Upper lobe of left lung (tissue), 6 donors: Measurements from ENCODE around the gene GATAD2A. TPM values are rescaled to one million over a fixed set of nuclear protein-coding genes. Genes with fewer than 3 reads are reported as not detected.
A peak's percentile ranks its signal among the peaks of the same experiment; 100 is the strongest.

Experiments
- ATAC-seq, 2 donors: fragments of 200-7000 bp; cut with Tn5 transposase; one replicate each; pipeline ENCODE4 v1.9.1; 2022; ENCODE audit warnings: mild to moderate bottlenecking in 2 of 2, moderate library complexity in 2 of 2; ENCODE audit not compliant: low FRiP score in 2 of 2
- DNase-seq, 2 donors: peaks; one replicate each; pipeline ENCODE4 v3.0.0-alpha.2; 2019 to 2020
- H3K27ac ChIP-seq, 4 donors: fragments of 200-600 bp; sonication (generic); one replicate each; pipeline ENCODE4 v1.5.1; 2016 to 2019
- H3K27me3 ChIP-seq, 4 donors: fragments of 200-600 bp; sonication (generic); one replicate each; pipeline ENCODE4 v1.5.1; 2017 to 2019
- H3K36me3 ChIP-seq, 4 donors: fragments of 200-600 bp; sonication (generic); one replicate each; pipeline ENCODE4 v1.5.1; 2016 to 2019
- H3K4me1 ChIP-seq, 4 donors: fragments of 200-600 bp; sonication (generic); one replicate each; pipeline ENCODE4 v1.5.1; 2018 to 2019
- H3K4me3 ChIP-seq, 4 donors: fragments of 200-600 bp; sonication (generic); one replicate each; pipeline ENCODE4 v1.5.1; 2017 to 2019; ENCODE audit warnings: mild to moderate bottlenecking in 2 of 4, moderate library complexity in 1 of 4
- H3K9me3 ChIP-seq, 4 donors: fragments of 200-600 bp; sonication (generic); one replicate each; pipeline ENCODE4 v1.5.1; 2018 to 2019
- EP300 ChIP-seq, 4 donors: sonication (generic); formaldehyde crosslinking; IDR thresholded peaks; one replicate each; pipeline ENCODE4 v1.5.1; 2017; ENCODE audit warnings: antibody characterized with exemption in 4 of 4, control low read depth in 2 of 4
- POLR2A ChIP-seq, 4 donors: fragments of 450-650 bp; IDR thresholded peaks; one replicate each; pipeline ENCODE4 v1.5.1; 2016 to 2017; ENCODE audit warnings: antibody characterized with exemption in 4 of 4, mild to moderate bottlenecking in 2 of 4
- POLR2AphosphoS5 ChIP-seq, 2 donors: sonication (generic); formaldehyde crosslinking; IDR thresholded peaks; one replicate each; pipeline ENCODE4 v1.5.1; 2017; ENCODE audit warnings: antibody characterized with exemption in 2 of 2
- WGBS, 2 donors: methylation state at CpG; one replicate each; pipeline ENCODE4 v1.1.5; 2017 to 2018; 5-methylcytosine and 5-hydroxymethylcytosine counted together
- total RNA-seq, 6 donors: library from RNA; depleted of rRNA in 4 of 6; stranded (reverse); fragments of >200 nt in 4 of 6; gene quantifications; one replicate each; pipeline versions ENCODE4 v1.1.0 to v1.2.1, GENCODE V29; 2016 to 2021
- TF ChIP-seq, protein P1 (sequence below), 6 experiments: fragments of 450-650 bp in 4 of 6; fragments of 200-600 bp in 2 of 6; sonication (generic) in 2 of 6; IDR thresholded peaks; one replicate each; pipeline ENCODE4 v1.5.1; 2016 to 2019; ENCODE audit warnings: antibody characterized with exemption in 6 of 6
- donor health status: DM: no; HTN: no; CAD: no; lungs with moderate emphysema.
- donor health status: DM: no; HTN: yes; CAD: no; lungs with severe emphysema.

Gene GATAD2A
- total RNA-seq, 6 donors from 2014 or later: 60.8 to 182 (median 88.0) TPM

DNA sequence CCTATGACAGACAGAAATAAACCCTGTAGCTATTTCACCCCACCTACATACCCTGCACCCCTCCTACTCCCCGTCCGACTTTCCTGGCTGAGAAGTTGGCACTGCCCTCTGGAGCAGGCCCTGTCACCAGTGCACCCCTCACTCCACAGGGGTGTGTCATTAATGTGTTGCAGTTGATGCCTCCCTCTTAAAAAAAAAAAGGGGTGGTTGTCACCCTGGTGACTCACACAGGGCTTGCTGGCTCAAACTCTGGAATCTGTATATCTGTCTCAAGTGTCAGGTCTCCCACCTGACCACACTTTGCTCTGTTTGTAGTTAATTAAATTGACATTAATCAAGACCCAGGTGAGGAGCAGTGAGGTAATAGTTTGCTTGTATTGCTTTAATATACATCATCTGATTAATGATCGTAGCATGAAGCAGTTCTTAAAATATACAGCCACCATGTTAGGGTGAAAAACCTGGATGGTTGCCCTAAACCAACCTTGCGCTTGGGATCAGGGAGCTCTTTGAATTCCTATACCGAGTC lies 2.0 kb upstream of the GATAD2A start:
- no peak for TF ChIP-seq POLR2AphosphoS5 (IDR thresholded peaks at IDR 0.05)
- TF ChIP-seq, protein P1, sequence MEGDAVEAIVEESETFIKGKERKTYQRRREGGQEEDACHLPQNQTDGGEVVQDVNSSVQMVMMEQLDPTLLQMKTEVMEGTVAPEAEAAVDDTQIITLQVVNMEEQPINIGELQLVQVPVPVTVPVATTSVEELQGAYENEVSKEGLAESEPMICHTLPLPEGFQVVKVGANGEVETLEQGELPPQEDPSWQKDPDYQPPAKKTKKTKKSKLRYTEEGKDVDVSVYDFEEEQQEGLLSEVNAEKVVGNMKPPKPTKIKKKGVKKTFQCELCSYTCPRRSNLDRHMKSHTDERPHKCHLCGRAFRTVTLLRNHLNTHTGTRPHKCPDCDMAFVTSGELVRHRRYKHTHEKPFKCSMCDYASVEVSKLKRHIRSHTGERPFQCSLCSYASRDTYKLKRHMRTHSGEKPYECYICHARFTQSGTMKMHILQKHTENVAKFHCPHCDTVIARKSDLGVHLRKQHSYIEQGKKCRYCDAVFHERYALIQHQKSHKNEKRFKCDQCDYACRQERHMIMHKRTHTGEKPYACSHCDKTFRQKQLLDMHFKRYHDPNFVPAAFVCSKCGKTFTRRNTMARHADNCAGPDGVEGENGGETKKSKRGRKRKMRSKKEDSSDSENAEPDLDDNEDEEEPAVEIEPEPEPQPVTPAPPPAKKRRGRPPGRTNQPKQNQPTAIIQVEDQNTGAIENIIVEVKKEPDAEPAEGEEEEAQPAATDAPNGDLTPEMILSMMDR (IDR thresholded peaks at IDR 0.05): no peak
- peak overlapping the region; percentile 46 to 71 (median 70) for H3K27ac ChIP-seq

DNA sequence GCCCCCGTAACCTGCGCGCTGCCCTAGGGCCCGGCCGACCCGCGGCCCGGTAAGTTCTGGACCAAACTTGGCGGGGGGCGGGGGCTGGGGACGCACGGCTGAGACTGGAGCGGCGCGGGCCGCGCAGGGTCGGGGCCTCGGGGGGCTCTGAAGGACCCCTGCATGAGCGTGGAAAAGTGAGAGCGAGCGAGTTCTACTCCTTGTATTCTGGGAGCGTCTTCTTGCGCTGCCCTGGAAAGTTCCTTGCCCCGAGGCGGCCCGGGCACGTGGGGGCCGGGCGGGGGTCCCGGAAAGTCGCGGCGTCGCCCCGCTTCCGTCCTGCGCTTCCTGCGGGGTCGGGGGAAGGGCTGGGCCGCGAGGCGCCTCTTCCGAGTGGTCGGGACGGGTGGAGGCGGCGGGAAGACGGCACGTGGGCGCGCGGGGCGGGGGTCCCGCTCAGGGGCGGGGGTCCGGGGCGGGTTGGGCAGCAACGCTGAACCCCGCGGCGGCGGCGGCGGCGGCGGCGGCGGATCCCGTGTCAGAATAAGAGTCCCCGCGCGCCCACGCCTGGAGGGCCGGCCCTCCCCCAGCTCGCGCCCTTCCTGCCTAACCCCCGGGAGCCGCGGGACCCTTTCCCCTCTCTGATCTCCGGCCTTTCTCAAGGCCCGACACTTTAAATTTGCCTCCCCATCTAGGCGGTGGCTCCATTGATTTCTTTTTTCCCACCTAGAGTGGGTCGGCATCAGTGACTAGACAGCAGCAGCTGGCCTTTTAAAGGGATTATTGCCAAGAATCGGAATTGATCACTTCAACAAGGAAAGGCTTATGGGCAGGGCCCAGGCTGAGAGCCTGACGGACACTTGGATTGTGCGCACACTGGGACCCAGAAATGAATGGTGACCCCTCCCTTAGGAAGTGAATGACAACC lies 749 bp downstream of the GATAD2A start:
- Histone ChIP-seq H3K4me3 (peak overlapping the region; percentile 73 to 88 (median 82)), H3K4me1 (peaks cover 55 to 75% (median 61%) of the 10 kb centered on the region in 4 donors), H3K36me3 (no peaks in the 10 kb centered on the region), H3K27ac (peak overlapping the region; percentile 83 to 94 (median 93)), H3K27me3 (no peaks in the 10 kb centered on the region), H3K9me3 (no peaks in the 10 kb centered on the region)
- WGBS, 2 donors: 0 to 1% methylated on average over 25 to 32 of the region's 87 CpGs
- DNase-seq (peak; percentile 55 to 94), ATAC-seq (peak in 1 of 2 donors; percentile 48)
- TF ChIP-seq POLR2AphosphoS5 (IDR thresholded peaks at IDR 0.05): peak in 1 of 2 donors; percentile 6
- no peak for TF ChIP-seq POLR2A (IDR thresholded peaks at IDR 0.05)

More for the DNA sequence above, 2.0 kb upstream of the GATAD2A start:
- 62 to 82% methylated on average over 5 of the region's 5 CpGs for WGBS, 2 donors
- no peak overlapping the region for H3K4me3 ChIP-seq
- H3K36me3 ChIP-seq: no peaks in the 10 kb centered on the region
- no peaks in the 10 kb centered on the region for H3K27me3 ChIP-seq
- peaks cover 42 to 68% (median 49%) of the 10 kb centered on the region in 4 donors for H3K4me1 ChIP-seq
- no peaks in the 10 kb centered on the region for H3K9me3 ChIP-seq
- peak in 1 of 2 donors; percentile 36 for DNase-seq
- no peak for ATAC-seq

DNA sequence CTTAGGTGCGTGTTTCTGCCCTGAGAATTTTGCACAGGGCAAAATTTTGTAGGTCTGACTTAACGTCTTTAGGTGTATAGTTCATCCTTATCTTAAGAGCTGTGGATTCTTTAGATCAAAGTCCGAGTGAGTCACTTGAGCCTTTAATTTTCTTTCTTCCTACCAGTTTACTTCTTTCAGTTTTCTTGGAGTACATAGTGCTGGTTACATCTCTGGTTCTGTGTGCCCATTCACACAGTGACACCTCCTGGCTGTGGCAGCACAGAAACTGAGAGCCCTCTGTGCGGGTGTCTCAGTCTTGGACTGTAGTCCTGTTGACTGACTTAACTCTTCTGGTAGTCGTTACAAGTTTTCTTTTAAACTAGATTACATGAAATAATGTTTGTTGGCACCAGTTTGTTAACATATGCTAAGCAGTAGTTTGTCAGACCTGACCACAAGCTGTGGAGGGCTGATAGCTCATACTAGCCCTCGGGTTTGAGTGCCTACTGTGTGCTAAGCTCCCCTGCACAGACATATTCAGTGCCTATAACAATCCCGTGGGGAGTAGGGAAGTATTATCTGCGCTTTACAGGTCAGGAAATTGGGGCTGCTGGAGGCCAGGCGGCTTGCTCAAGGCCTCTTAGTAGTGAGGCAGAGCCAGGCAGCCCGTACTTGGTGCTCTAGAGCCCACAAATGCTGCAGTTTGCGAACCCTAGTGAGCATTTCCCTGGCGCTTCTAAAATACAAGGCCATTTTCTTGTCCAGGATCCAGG lies 1.6 kb downstream of the GATAD2A start:
- 14 to 20% methylated on average over 8 to 12 of the region's 12 CpGs for WGBS, 2 donors
- peaks cover 57 to 77% (median 63%) of the 10 kb centered on the region in 4 donors for H3K4me1 ChIP-seq
- ATAC-seq (no peak), DNase-seq (peak in 1 of 2 donors; percentile 74)
- TF ChIP-seq, protein P1 (IDR thresholded peaks at IDR 0.05): peak in 2 of 6 experiments; percentile 19 to 48
- TF ChIP-seq EP300 (IDR thresholded peaks at IDR 0.05) (no peak), POLR2AphosphoS5 (IDR thresholded peaks at IDR 0.05) (no peak), POLR2A (IDR thresholded peaks at IDR 0.05) (no peak)
- H3K4me3 ChIP-seq: peak overlapping the region; percentile 73 to 88 (median 82)
- H3K27me3 ChIP-seq: no peaks in the 10 kb centered on the region
- peaks cover 0 to 2% (median 0%) of the 10 kb centered on the region in 4 donors for H3K36me3 ChIP-seq
- H3K27ac ChIP-seq: peak overlapping the region; percentile 83 to 94 (median 93)
- H3K9me3 ChIP-seq: no peaks in the 10 kb centered on the region

DNA sequence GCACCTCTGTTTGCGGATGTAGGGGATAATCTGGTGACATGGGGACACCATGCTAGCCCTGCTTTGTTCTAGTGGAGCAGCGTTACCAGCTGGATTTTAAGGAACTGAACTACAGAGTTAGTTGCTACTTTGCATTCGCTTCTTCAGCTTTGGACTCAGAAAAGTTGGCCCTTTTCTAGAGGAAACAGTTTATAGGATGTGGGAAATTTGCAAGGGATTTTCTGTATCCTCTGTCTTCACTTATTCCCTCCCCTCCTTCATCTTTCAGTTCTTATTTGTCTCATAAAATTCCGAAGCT lies 2.1 kb downstream of the GATAD2A start:
- H3K4me3 ChIP-seq: peak overlapping the region in 1 of 4 donors; percentile 73
- WGBS, 2 donors: 67 to 77% methylated on average over 4 of the region's 4 CpGs
- H3K4me1 ChIP-seq: peaks cover 57 to 76% (median 63%) of the 10 kb centered on the region in 4 donors
- DNase-seq: no peak
- no peaks in the 10 kb centered on the region for H3K27me3 ChIP-seq
- no peaks in the 10 kb centered on the region for H3K9me3 ChIP-seq
- TF ChIP-seq POLR2AphosphoS5 (IDR thresholded peaks at IDR 0.05) (no peak), EP300 (IDR thresholded peaks at IDR 0.05) (no peak)
- ATAC-seq: no peak
- peak overlapping the region; percentile 83 to 94 (median 93) for H3K27ac ChIP-seq
- peaks cover 0 to 2% (median 0%) of the 10 kb centered on the region in 4 donors for H3K36me3 ChIP-seq

DNA sequence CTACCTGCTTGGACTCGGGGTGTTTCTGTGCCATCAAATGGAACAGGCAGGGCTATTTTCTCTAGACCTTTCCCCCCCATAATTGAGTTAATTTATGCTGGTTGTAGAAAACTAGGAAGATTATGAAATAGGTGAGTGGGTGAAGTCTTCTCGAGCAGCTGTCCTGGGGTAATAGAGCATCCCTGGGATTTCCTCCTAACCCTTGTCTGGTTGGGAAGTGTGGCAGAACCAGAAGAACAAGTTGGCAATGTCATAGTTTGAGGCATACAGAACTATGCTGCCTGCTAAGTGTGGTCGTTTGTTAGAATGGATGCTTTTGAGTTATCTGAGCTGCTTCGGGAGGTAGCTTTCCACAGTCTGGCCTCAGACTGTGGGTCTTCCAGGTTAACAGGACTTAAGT lies 3.7 kb downstream of the GATAD2A start:
- no peak for DNase-seq
- Histone ChIP-seq H3K27ac (no peak overlapping the region), H3K4me3 (no peak overlapping the region), H3K27me3 (no peaks in the 10 kb centered on the region), H3K36me3 (peaks cover 0 to 2% (median 0%) of the 10 kb centered on the region in 4 donors), H3K9me3 (no peaks in the 10 kb centered on the region), H3K4me1 (peaks cover 42 to 63% (median 52%) of the 10 kb centered on the region in 4 donors)
- 59 to 66% methylated on average over 4 of the region's 4 CpGs for WGBS, 2 donors
- ATAC-seq: no peak
- TF ChIP-seq EP300 (IDR thresholded peaks at IDR 0.05): no peak

DNA sequence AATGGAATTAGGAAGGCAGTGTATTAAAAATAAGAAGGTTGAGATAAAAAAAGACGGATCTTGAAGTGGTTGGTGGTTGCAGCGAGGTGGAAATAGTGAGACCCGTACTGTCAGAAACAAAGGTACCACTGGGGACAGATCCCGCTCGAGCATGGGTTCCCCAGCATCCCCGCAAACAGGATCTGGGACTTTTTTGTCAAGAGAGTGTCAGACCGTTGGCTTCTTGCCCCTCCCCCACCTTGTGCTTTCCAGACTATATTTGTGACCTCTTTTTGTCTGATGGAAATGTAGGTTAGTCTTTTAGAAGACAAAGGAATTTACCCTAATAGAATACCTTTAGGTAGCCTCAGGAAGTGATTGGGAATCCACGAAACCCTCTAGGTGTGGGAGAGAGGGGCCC lies 4.2 kb downstream of the GATAD2A start:
- Histone ChIP-seq H3K4me3 (no peak overlapping the region), H3K27me3 (no peaks in the 10 kb centered on the region), H3K4me1 (peaks cover 38 to 59% (median 49%) of the 10 kb centered on the region in 4 donors), H3K9me3 (no peaks in the 10 kb centered on the region), H3K27ac (no peak overlapping the region), H3K36me3 (peaks cover 0 to 2% (median 0%) of the 10 kb centered on the region in 4 donors)
- 73 to 75% methylated on average over 8 of the region's 8 CpGs for WGBS, 2 donors
- DNase-seq (no peak), ATAC-seq (no peak)
- TF ChIP-seq EP300 (IDR thresholded peaks at IDR 0.05): no peak
- TF ChIP-seq, protein P1 (IDR thresholded peaks at IDR 0.05): no peak
- TF ChIP-seq POLR2A (IDR thresholded peaks at IDR 0.05): no peak
- no peak for TF ChIP-seq POLR2AphosphoS5 (IDR thresholded peaks at IDR 0.05)
